ENCODE measurements around the gene TCAP. TPM values are rescaled to one million over a fixed set of nuclear protein-coding genes. Genes with fewer than 3 reads are reported as not detected.

The TCAP gene
- total and polyA plus RNA-seq, 8 donors: 0.13 to 3.0 (median 0.54) TPM

DNA sequence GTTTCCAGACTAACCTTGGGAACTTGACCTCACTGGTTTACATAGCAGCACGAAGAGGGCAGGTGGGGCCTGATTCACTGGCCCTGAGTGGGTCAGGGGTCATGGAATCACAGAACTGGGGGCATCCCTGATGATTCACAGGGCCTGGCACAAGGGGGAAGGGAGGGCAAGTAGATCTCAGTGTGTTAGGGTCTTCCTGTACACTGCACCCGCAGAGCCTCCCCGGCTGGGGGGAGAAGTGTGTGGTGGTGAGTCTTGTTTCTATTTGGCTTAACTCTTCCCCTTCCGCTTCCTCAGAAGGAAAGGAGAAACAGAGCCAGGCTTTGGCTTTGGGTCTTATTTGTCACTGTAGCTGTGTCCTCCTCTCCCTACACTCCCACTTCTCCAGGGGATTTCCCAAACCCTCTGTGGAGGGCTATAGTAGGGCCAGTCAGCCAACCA is 24.5 kb upstream of the TCAP start:
- FAIRE-seq (no peak), ATAC-seq (no peak), DNase-seq (no peak)
- TF ChIP-seq, protein P1, sequence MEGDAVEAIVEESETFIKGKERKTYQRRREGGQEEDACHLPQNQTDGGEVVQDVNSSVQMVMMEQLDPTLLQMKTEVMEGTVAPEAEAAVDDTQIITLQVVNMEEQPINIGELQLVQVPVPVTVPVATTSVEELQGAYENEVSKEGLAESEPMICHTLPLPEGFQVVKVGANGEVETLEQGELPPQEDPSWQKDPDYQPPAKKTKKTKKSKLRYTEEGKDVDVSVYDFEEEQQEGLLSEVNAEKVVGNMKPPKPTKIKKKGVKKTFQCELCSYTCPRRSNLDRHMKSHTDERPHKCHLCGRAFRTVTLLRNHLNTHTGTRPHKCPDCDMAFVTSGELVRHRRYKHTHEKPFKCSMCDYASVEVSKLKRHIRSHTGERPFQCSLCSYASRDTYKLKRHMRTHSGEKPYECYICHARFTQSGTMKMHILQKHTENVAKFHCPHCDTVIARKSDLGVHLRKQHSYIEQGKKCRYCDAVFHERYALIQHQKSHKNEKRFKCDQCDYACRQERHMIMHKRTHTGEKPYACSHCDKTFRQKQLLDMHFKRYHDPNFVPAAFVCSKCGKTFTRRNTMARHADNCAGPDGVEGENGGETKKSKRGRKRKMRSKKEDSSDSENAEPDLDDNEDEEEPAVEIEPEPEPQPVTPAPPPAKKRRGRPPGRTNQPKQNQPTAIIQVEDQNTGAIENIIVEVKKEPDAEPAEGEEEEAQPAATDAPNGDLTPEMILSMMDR (IDR thresholded peaks at IDR 0.05): no peak
- Histone ChIP-seq H3K4me1 (peaks cover 6 to 33% (median 14%) of the 10 kb centered on the region in 3 donors), H3K9me3 (no peaks in the 10 kb centered on the region), H3K4me3 (no peak overlapping the region), H3K36me3 (no peaks in the 10 kb centered on the region), H3K27ac (no peak overlapping the region), H3K27me3 (no peaks in the 10 kb centered on the region)
- intact Hi-C loops (cut with DNase I): no loop called here
- 41 to 51% methylated on average over 4 of the region's 4 CpGs for WGBS, 2 donors

DNA sequence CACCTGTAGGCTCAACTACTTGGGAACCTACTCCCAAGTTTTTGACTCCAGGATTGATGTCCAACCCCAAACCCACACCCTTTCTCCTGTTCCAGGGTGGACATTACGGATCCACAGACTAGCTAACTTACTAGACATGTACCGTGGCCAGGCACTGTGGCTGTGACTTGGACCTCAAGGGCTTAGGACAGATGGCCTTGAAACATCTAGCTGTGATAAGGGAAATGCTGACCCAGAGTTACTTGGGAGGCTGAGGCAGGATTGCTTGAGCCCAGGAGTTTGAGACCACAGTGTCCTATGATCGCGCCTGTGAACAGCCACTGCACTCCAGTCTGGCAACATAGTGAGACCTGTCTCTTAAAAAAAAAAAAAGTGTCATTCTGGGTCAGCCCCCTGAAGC is 24.1 kb upstream of the TCAP start:
- peaks cover 5 to 30% (median 13%) of the 10 kb centered on the region in 3 donors for H3K4me1 ChIP-seq

DNA sequence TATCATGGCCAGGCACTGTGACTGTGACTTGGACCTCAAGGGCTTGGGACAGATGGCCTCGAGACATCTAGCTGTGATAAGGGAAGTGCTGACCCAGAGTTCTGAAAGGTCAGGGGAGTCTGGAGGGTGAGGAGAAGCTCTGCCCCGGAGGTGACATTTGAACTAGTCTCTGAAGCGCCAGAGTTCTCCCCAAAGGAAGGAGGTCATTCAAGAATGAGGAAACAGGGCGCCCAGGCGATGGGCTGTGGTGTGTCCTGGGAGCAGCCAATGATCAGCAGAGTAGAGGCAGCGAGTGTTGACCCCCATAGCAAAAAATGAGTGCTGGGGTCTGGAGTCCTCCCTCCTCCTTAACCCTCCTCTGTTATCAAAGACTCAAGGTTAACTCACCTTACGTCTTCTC is 23.3 kb upstream of the TCAP start:
- DNase-seq: no peak
- intact Hi-C loops (cut with DNase I): no loop called here
- Histone ChIP-seq H3K27ac (no peak overlapping the region), H3K27me3 (no peaks in the 10 kb centered on the region), H3K4me1 (peaks cover 0 to 24% (median 10%) of the 10 kb centered on the region in 3 donors), H3K4me3 (no peak overlapping the region), H3K36me3 (no peaks in the 10 kb centered on the region), H3K9me3 (no peaks in the 10 kb centered on the region)
- no peak for ATAC-seq
- TF ChIP-seq, protein P1 (IDR thresholded peaks at IDR 0.05): no peak
- FAIRE-seq: no peak
- WGBS, 2 donors: 67 to 69% methylated on average over 7 of the region's 7 CpGs

More for the DNA sequence above, 24.1 kb upstream of the TCAP start:
- DNase-seq (no peak), FAIRE-seq (no peak), ATAC-seq (no peak)
- 76% methylated on average over 4 of the region's 4 CpGs for WGBS, 2 donors
- intact Hi-C loops (cut with DNase I): no loop called here
- no peak overlapping the region for H3K4me3 ChIP-seq
- H3K9me3 ChIP-seq: no peaks in the 10 kb centered on the region
- H3K27me3 ChIP-seq: no peaks in the 10 kb centered on the region
- H3K27ac ChIP-seq: no peak overlapping the region
- no peaks in the 10 kb centered on the region for H3K36me3 ChIP-seq
- TF ChIP-seq, protein P1 (IDR thresholded peaks at IDR 0.05): no peak

DNA sequence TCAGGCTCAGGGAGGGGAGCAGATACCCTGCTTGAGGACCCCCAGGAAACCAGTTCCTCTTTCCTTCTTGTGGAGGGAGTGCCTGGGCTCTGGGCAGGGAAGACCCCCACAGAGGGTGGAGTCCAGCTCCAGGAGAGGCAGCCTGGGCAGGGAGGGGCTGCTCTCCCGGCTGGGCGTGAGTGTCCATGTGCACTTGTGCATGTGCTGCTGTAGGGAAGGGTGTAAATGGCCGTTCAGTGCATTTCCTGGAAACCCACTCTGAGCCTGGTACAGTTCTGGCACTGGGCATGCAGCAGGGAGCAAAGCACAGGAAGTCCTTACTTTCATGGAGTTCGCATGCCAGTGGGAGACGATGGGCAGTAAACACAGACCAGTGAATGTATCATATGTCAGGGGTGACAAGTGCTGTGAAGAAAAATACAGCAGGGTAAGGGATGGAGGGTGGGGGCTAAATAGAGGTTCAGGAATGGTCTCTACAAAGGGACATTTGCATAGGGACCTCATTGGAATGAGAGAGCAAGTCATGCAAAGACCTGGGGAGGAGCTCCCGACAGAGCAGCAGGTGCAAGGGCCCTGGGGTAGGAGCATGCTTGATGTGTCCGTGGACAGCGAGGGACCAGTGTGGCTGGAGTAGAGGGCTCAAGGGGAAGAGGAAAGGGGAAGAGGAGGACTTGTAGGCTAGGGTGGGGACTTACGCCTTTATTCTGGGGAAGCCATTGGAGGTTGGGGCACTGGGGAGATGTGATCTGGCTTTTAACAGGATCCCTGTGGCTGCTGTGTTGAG is 22.7 kb upstream of the TCAP start:
- TF ChIP-seq, protein P1 (IDR thresholded peaks at IDR 0.05): no peak
- intact Hi-C loops (cut with DNase I): no loop called here
- no peak for ATAC-seq
- no peak overlapping the region for H3K27ac ChIP-seq
- no peak for FAIRE-seq
- DNase-seq: no peak
- 87 to 88% methylated on average over 9 of the region's 9 CpGs for WGBS, 2 donors
- H3K27me3 ChIP-seq: no peaks in the 10 kb centered on the region
- H3K4me3 ChIP-seq: no peak overlapping the region
- H3K36me3 ChIP-seq: no peaks in the 10 kb centered on the region
- H3K4me1 ChIP-seq: peaks cover 0 to 24% (median 10%) of the 10 kb centered on the region in 3 donors
- no peaks in the 10 kb centered on the region for H3K9me3 ChIP-seq

DNA sequence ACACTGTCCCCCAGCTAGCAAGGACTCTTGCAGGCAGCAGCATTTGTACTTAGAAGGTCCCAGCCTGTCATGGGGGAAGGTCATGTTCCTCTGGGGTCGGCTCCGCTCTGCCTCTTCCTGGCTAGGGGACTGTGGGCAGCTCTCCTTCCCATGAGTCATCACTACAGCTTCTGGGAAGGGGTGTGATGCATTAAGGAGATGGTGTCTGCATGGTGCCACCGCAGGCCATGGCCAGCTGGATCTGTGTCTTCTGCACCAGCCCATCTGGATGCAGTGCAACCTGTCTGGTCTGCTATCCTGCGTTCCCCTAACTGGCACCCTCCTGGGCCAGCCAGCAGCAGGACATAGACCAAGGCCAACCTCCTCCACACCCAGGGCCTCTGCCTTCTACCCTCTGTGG is 21.9 kb upstream of the TCAP start:
- H3K4me3 ChIP-seq: no peak overlapping the region
- H3K9me3 ChIP-seq: no peaks in the 10 kb centered on the region
- H3K36me3 ChIP-seq: no peaks in the 10 kb centered on the region
- H3K27ac ChIP-seq: no peak overlapping the region
- FAIRE-seq (no peak), DNase-seq (no peak), ATAC-seq (no peak)
- WGBS, 2 donors: 80 to 86% methylated on average over 4 of the region's 4 CpGs
- peaks cover 0 to 16% (median 4%) of the 10 kb centered on the region in 3 donors for H3K4me1 ChIP-seq
- no peaks in the 10 kb centered on the region for H3K27me3 ChIP-seq
- intact Hi-C loops (cut with DNase I): no loop called here
- TF ChIP-seq, protein P1 (IDR thresholded peaks at IDR 0.05): no peak
